Epithelial cell of proximal tubule (primary cell): ENCODE data around the gene OS9. TPM values are rescaled to one million over a fixed set of nuclear protein-coding genes. Genes with fewer than 3 reads are reported as not detected.
"Not testable (repeated sequence)": the region's sequence is repeated elsewhere in the genome, so short reads cannot be mapped to it uniquely, and the experiment has no call there.

Experiments used
- DNase-seq: peaks from one replicate; pipeline ENCODE4 v3.0.0-alpha.2; 2011; ENCODE audit warnings: low read depth
- H3K4me3 ChIP-seq: 2 replicates; pipeline ENCODE4 v1.5.1; 2011; ENCODE audit warnings: low read depth, mild to moderate bottlenecking, low read length
- CTCF ChIP-seq: conservative IDR thresholded peaks from 2 replicates; pipeline ENCODE4 v1.5.1; 2012; ENCODE audit warnings: low read depth, mild to moderate bottlenecking, low read length
- total RNA-seq: library from RNA; depleted of rRNA; stranded (reverse); fragments of >200 nt; gene quantifications from 2 replicates; pipeline ENCODE4 v1.2.3, GENCODE V29; 2015

The OS9 gene
- total RNA-seq, 1 donor from 2014 or later, result 101 TPM

- no peak for DNase-seq
- no peak overlapping the region for H3K4me3 ChIP-seq
- no peak for TF ChIP-seq CTCF
These were observed 32.6 kb upstream of the OS9 start for GRCh38 chr12:57661376-57661775.

GRCh38 chr12:57665066-57665820, 28.7 kb upstream of the OS9 start:
- not testable (repeated sequence) for H3K4me3 ChIP-seq, DNase-seq

GRCh38 chr12:57666897-57667296, 27.0 kb upstream of the OS9 start:
- H3K4me3 ChIP-seq, result no peak overlapping the region
- TF ChIP-seq CTCF, result no peak
- no peak for DNase-seq

GRCh38 chr12:57669691-57670090, 24.2 kb upstream of the OS9 start:
- not testable (repeated sequence) for H3K4me3 ChIP-seq, DNase-seq

- DNase-seq, H3K4me3 ChIP-seq: not testable (repeated sequence)
These were observed 22.1 kb upstream of the OS9 start for GRCh38 chr12:57671811-57672210.

- TF ChIP-seq CTCF, result no peak
- H3K4me3 ChIP-seq, result no peak overlapping the region
- DNase-seq, result no peak
These were observed 21.1 kb upstream of the OS9 start for GRCh38 chr12:57672801-57673200.

GRCh38 chr12:57674691-57675090, 19.2 kb upstream of the OS9 start:
- DNase-seq, result no peak
- H3K4me3 ChIP-seq, result no peak overlapping the region
- no peak for TF ChIP-seq CTCF

- H3K4me3 ChIP-seq, DNase-seq: not testable (repeated sequence)
These were observed 16.0 kb upstream of the OS9 start for GRCh38 chr12:57677947-57678346.

- no peak overlapping the region for H3K4me3 ChIP-seq
- TF ChIP-seq CTCF, result no peak
- no peak for DNase-seq
These were observed 14.2 kb upstream of the OS9 start for GRCh38 chr12:57679697-57680096.
